EH (cell line): Measurements from ENCODE around the gene KCND3.
"Not testable (repeated sequence)": the region's sequence is repeated elsewhere in the genome, so short reads cannot be mapped to it uniquely, and the experiment has no call there.

ENCODE experiments used
- DNase-seq: peaks from one replicate; pipeline ENCODE4 v3.0.0-alpha.2; 2015; ENCODE audit warnings: low read depth

The KCND3 gene

GRCh38 chr1:111814305-111814628, 175.2 kb downstream of the KCND3 start:
- DNase-seq, result no peak

GRCh38 chr1:111813440-111814304, 175.8 kb downstream of the KCND3 start:
- DNase-seq, result peak; percentile 24

GRCh38 chr1:111812306-111812705, 177.2 kb downstream of the KCND3 start:
- DNase-seq, result no peak

GRCh38 chr1:111811891-111812290, 177.6 kb downstream of the KCND3 start:
- no peak for DNase-seq

- no peak for DNase-seq
These were observed 184.2 kb downstream of the KCND3 start for GRCh38 chr1:111805251-111805650.

GRCh38 chr1:111804776-111805175, 184.7 kb downstream of the KCND3 start:
- no peak for DNase-seq

GRCh38 chr1:111803951-111804350, 185.5 kb downstream of the KCND3 start:
- no peak for DNase-seq

- no peak for DNase-seq
These were observed 186.5 kb downstream of the KCND3 start for GRCh38 chr1:111802984-111803383.

GRCh38 chr1:111802110-111802509, 187.4 kb downstream of the KCND3 start:
- DNase-seq, result no peak

GRCh38 chr1:111801071-111801850, 188.2 kb downstream of the KCND3 start:
- DNase-seq, result no peak

- DNase-seq, result not testable (repeated sequence)
These were observed 189.7 kb downstream of the KCND3 start for GRCh38 chr1:111799722-111800121.

- no peak for DNase-seq
These were observed 190.9 kb downstream of the KCND3 start for GRCh38 chr1:111798580-111798979.

- DNase-seq, result no peak
These were observed 194.1 kb downstream of the KCND3 start for GRCh38 chr1:111795401-111795800.

GRCh38 chr1:111793923-111794322, 195.5 kb downstream of the KCND3 start:
- DNase-seq, result no peak

GRCh38 chr1:111792249-111792648, 197.2 kb downstream of the KCND3 start:
- DNase-seq, result no peak

GRCh38 chr1:111791776-111792175, 197.7 kb downstream of the KCND3 start:
- DNase-seq, result no peak

GRCh38 chr1:111789666-111790316, 199.7 kb downstream of the KCND3 start:
- DNase-seq, result peak; percentile 80

GRCh38 chr1:111789142-111789541, 200.3 kb downstream of the KCND3 start:
- DNase-seq, result peak; percentile 65

- DNase-seq, result no peak
These were observed 202.7 kb downstream of the KCND3 start for GRCh38 chr1:111786669-111787207.

GRCh38 chr1:111784273-111784901, 205.1 kb downstream of the KCND3 start:
- no peak for DNase-seq

- no peak for DNase-seq
These were observed 209.9 kb downstream of the KCND3 start for GRCh38 chr1:111779546-111779945.

- DNase-seq, result peak; percentile 90
These were observed 210.9 kb downstream of the KCND3 start for GRCh38 chr1:111778541-111779051.
